GM19467 (cell line): ENCODE data around the gene CACNG6.

Source experiments
- ATAC-seq: cut with Tn5 transposase; IDR thresholded peaks from one replicate; pipeline ENCODE4 v1.9.1; 2021; ENCODE audit warnings: mild to moderate bottlenecking, moderate library complexity; ENCODE audit not compliant: unreplicated experiment

The CACNG6 gene

GRCh38 chr19:53965091-53965490, 26.3 kb upstream of the CACNG6 start:
- no peak for ATAC-seq

- ATAC-seq: no peak
These were observed 24.5 kb upstream of the CACNG6 start for GRCh38 chr19:53966931-53967330.

- ATAC-seq: no peak
These were observed 22.1 kb upstream of the CACNG6 start for GRCh38 chr19:53969366-53969765.

- no peak for ATAC-seq
These were observed 19.8 kb upstream of the CACNG6 start for GRCh38 chr19:53971673-53972072.

DNA sequence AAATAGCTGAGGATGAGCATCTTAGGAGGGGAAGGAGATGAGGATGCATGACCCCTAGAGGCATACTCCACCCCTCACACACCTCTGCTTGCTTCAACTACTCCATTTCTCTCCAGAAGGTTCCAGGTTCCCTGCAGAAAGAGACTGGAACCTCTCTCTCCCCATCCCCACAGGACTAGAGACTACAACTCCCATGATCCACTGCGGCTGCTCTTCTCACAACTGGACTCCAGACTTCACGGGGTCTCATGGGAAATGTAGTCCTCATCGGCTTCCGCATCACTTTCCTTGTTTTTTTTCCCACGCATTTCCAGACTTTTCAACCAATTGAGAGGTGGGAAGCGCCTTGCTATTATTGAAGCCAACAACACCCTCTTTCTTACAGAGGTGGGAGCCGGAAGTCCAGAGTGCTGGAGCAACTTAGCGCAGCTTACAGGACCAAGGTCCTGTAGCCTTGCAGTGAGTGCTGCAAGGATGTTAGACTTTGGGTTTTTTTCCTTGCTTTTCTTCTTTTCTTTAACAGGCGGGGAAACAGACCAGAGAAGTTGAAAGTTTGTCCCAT, 13.9 kb upstream of the CACNG6 start:
- no peak for ATAC-seq

DNA sequence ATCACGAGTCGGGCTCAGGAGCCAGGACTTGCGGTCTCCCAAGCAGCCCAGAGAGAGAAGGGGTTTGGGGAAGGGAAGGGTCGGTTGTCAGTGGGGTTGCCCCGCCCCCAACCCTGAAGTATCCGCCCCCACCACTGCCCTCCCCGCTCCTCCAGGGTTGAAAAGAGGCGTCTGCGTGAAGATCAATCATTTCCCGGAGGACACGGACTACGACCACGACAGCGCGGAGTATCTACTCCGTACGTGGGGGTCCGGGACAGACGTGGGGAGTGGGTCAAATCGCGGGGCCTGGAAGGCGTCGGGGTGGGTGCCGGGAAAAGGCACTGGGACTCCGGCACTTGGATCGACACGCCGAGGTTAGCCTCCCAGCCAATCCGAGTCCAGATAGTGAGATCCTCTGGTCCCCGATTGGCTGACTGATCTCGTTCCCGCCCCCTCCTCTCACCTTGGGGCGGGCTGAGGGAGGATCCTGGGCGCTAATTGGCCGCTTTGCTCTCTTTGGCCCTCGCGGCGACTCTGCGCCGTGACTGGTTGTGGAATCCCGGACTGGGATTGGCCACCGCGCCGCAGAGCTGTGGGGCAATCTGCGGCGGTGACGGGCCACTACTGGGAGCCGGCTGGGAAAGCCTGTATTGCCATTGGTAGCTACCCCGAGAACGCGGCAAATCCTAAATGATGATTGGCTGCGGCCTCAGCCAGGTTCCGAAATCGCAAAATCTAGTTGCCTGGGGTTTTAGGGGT, 13.3 kb upstream of the CACNG6 start:
- no peak for ATAC-seq

DNA sequence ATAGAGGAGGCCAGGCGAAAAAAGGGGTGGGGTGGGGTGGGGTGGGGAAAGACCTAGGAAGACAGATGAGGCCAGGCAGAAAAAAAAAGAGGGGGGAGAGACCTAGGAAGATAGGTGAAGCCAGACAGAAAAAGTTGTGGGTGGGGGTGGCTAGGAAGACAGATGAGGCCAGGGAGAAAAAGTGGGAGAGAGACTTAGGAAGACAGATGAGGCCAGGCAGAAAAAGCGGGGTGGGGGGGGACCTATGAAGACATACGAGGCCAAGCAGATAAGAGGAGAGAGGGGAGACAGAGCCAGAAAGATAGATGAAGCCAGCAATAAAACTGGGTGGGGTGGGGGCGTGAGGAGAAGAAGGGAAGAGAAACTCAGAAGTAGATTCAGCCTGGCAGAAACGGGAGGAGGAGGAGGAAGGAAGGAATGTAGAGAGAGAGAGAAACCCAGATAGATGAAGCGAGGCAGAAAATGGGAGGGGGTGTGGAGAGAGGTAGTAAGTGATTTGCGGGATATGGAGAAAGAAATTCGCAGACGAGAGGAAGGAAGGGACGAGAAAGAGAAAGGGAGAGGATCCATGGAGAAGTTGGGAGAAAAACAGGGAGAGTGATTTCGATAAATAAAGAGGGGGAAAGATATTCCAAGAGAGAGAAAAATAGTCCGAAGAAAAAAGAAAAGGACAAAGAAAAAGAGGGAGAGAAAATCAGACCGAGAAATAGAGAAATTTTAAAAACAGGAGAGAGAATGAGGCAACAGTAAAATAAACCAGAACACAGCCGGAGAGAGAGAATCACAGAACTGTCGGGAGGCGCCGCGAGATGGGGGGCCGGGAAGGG, 12.2 kb upstream of the CACNG6 start:
- ATAC-seq: no peak

GRCh38 chr19:53980539-53981375, 10.7 kb upstream of the CACNG6 start:
- no peak for ATAC-seq

- ATAC-seq: no peak
These were observed 10.0 kb upstream of the CACNG6 start for GRCh38 chr19:53981376-53981951.

DNA sequence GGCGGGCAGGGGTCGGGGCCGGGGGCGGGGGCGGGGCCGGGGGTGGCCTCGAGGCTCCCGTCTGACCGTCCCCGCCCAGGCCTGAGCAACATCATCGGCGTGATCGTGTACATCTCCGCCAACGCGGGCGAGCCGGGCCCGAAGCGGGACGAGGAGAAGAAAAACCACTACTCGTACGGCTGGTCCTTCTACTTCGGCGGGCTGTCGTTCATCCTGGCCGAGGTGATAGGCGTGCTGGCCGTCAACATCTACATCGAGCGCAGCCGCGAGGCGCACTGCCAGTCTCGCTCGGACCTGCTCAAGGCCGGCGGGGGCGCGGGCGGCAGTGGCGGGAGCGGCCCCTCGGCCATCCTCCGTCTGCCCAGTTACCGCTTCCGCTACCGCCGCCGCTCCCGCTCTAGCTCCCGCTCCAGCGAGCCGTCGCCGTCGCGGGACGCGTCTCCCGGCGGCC, 9.4 kb upstream of the CACNG6 start:
- ATAC-seq: no peak

GRCh38 chr19:53982611-53983010, 8.8 kb upstream of the CACNG6 start:
- no peak for ATAC-seq

GRCh38 chr19:53983457-53984289, 7.8 kb upstream of the CACNG6 start:
- ATAC-seq: no peak

- no peak for ATAC-seq
These were observed 5.6 kb upstream of the CACNG6 start for GRCh38 chr19:53985863-53986262.

- ATAC-seq: no peak
These were observed 2.5 kb upstream of the CACNG6 start for GRCh38 chr19:53988981-53989380.

- no peak for ATAC-seq
These were observed 1.6 kb upstream of the CACNG6 start for GRCh38 chr19:53989600-53990533.

DNA sequence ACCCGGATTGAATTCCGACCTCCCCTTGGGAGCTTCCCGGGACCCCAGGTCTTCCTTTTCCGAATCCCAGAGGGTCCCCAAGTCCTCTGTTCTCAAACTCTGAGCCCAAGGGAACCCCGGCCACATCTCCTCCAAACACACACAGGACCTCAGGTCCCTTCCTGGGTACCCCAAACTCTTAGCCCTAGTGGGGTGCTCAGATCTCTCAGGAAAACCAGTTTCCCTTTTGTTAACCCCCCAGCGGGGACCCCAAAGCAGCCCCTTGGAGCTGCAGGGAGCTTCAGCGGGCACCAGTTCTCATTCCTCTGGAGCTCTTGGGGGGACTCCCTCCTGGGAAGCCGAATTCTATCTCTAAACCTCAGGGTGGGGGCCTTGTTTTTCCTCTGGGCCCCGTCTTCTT, 774 bp downstream of the CACNG6 start:
- no peak for ATAC-seq

- ATAC-seq: no peak
These were observed 1.4 kb downstream of the CACNG6 start for GRCh38 chr19:53992815-53993214.

DNA sequence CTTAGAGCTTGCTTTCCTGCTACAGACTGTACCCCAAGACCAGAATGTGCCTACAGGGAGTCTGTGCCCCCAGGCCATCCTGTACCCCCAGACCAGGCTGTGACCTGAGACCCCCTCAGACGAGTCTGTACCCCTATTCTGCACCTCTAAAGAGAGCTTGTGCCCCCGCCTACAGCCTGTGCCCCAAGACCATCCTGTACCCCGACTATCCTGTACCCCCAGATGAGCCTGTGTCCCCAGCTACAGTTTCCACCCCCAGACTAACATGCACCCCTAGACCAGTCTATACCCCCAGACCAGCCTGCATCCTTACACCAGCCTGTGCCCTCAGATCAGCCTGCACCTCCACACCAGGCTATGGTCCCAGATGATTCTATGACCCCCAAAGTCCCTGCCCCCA, 2.0 kb downstream of the CACNG6 start:
- no peak for ATAC-seq

DNA sequence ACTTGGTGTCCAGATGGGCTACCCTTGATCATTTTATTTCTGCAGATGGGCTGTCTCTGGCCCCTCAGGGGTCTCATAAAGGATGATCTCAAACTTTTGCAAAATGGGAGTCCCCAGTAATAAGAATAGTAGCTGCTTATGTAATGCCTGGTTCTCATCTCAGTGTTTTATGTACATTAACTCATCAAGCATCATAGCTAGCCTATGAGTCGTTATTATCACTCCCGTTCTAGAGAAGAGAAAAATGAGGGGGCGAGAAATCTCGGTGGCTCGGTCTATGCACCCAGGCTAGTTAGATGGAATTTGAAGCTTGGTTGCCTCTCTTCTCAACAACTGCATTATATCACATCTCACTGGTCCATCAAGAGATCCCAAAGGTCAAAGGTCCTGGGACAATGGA, 3.4 kb downstream of the CACNG6 start:
- ATAC-seq: no peak
